ENCODE measurements around the gene KCTD21. TPM values are rescaled to one million over a fixed set of nuclear protein-coding genes. Genes with fewer than 3 reads are reported as not detected.

The KCTD21 gene
- total RNA-seq, 1 experiment from 2014 or later: 3.0 TPM

DNA sequence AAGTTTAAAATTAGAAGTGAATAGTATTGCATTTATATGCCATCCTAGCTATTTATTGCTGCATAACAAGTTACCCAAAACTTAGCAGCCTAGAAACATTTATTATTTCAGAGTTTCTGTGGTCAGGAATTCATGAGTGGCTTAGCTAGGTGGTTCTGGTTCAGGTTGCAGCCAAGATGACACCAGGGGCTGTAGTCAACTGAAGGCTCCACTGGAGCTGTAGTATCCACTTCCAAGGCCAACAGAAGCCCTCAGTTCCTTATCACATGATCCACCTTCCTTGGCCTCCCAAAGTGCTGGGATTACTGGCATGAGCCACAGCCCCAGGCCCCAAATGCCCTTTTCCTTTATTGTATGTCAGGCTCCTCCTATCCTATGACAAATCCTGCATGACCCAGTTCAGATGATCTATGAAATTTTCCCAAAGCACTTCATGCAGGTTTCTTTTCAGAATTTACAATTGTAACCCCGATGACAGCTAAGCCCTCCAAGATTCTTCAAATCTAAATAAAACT is 42.9 kb downstream of the KCTD21 start:
- Histone ChIP-seq H3K36me3 (ENCODE audit: control insufficient read depth in 1 of 2, insufficient read depth in 2 of 2, low read length in 2 of 2) (no peaks in the 10 kb centered on the region), H4K20me1 (ENCODE audit: insufficient read depth) (no peaks in the 10 kb centered on the region), H3K9me2 (ENCODE audit: insufficient read depth) (no peaks in the 10 kb centered on the region), H3K9me3 (ENCODE audit: control insufficient read depth in 1 of 2, insufficient read depth in 1 of 2, low read depth in 1 of 2, low read length in 2 of 2) (no peaks in the 10 kb centered on the region), H3K4me1 (ENCODE audit: control insufficient read depth in 1 of 2, insufficient read depth in 2 of 2, low read length in 2 of 2) (peaks cover 0 to under 1% of the 10 kb centered on the region in 2 experiments; a peak in 1 of 4 replicates), H2AFZ (ENCODE audit: low read depth, low read length, poor library complexity, severe bottlenecking) (no peak overlapping the region), H3K79me2 (ENCODE audit: insufficient read depth, low read length) (no peaks in the 10 kb centered on the region), H3K27ac (ENCODE audit: low read depth, low read length) (no peak overlapping the region), H3K9ac (ENCODE audit: low read length) (no peak overlapping the region), H3K4me3 (replicated peaks in 1 of 2; ENCODE audit: low read depth in 1 of 2, low read length in 2 of 2) (no peak overlapping the region), H3K4me2 (ENCODE audit: low read length) (no peak overlapping the region), H3K27me3 (ENCODE audit: insufficient read depth, low read length) (no peaks in the 10 kb centered on the region)
- CTCF ChIA-PET: no interaction called here
- intact Hi-C loops (cut with micrococcal nuclease): no loop called here
- POLR2A ChIA-PET: no interaction called here
- RAD21 ChIA-PET (ENCODE audit: low non-redundant PET in 1 of 2, low total read pairs in 2 of 2, uncharacterized antibody in 2 of 2, unreplicated experiment in 2 of 2): no interaction called here
- TF ChIP-seq, protein P1, sequence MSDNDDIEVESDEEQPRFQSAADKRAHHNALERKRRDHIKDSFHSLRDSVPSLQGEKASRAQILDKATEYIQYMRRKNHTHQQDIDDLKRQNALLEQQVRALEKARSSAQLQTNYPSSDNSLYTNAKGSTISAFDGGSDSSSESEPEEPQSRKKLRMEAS (IDR thresholded peaks at IDR 0.05): no peak
- TF ChIP-seq RAD21 (IDR thresholded peaks at IDR 0.05; ENCODE audit: low read depth): no peak
- TF ChIP-seq CBX3 (IDR thresholded peaks at IDR 0.05; ENCODE audit: low read depth): no peak
- TF ChIP-seq EZH2phosphoT487 (IDR thresholded peaks at IDR 0.05; ENCODE audit: borderline replicate concordance): no peak
- no peak for TF ChIP-seq JUND (IDR thresholded peaks at IDR 0.05)
- no peak for TF ChIP-seq FOSL1 (IDR thresholded peaks at IDR 0.05; ENCODE audit: low read depth)
- no peak for TF ChIP-seq ELF1 (IDR thresholded peaks at IDR 0.05; ENCODE audit: borderline replicate concordance, low read depth)
- TF ChIP-seq, protein P2, sequence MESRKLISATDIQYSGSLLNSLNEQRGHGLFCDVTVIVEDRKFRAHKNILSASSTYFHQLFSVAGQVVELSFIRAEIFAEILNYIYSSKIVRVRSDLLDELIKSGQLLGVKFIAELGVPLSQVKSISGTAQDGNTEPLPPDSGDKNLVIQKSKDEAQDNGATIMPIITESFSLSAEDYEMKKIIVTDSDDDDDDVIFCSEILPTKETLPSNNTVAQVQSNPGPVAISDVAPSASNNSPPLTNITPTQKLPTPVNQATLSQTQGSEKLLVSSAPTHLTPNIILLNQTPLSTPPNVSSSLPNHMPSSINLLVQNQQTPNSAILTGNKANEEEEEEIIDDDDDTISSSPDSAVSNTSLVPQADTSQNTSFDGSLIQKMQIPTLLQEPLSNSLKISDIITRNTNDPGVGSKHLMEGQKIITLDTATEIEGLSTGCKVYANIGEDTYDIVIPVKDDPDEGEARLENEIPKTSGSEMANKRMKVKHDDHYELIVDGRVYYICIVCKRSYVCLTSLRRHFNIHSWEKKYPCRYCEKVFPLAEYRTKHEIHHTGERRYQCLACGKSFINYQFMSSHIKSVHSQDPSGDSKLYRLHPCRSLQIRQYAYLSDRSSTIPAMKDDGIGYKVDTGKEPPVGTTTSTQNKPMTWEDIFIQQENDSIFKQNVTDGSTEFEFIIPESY (IDR thresholded peaks at IDR 0.05; ENCODE audit: extremely low read depth, insufficient replicate concordance, low read length): no peak
- no peak for TF ChIP-seq EGR1 (IDR thresholded peaks at IDR 0.05; ENCODE audit: low read depth)
- no peak for TF ChIP-seq ZNF274 (IDR thresholded peaks at IDR 0.05; ENCODE audit: low read depth, low read length)
- no peak for TF ChIP-seq ZFX (IDR thresholded peaks at IDR 0.05)
- TF ChIP-seq CEBPB (IDR thresholded peaks at IDR 0.05; ENCODE audit: low read depth): no peak
- no peak for TF ChIP-seq TCF7L2 (IDR thresholded peaks at IDR 0.05; ENCODE audit: borderline replicate concordance, extremely low read depth, insufficient read depth, insufficient read length)
- TF ChIP-seq, protein P3, sequence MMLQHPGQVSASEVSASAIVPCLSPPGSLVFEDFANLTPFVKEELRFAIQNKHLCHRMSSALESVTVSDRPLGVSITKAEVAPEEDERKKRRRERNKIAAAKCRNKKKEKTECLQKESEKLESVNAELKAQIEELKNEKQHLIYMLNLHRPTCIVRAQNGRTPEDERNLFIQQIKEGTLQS (IDR thresholded peaks at IDR 0.05): no peak
- no peak for TF ChIP-seq SIN3A (IDR thresholded peaks at IDR 0.05; ENCODE audit: low read depth)
- no peak for TF ChIP-seq POLR2AphosphoS5 (IDR thresholded peaks at IDR 0.05; ENCODE audit: low read depth, low read length)
- no peak for TF ChIP-seq YY1 (IDR thresholded peaks at IDR 0.05; ENCODE audit: extremely low read depth, insufficient replicate concordance, low read depth, low read length)
- TF ChIP-seq, protein P4, sequence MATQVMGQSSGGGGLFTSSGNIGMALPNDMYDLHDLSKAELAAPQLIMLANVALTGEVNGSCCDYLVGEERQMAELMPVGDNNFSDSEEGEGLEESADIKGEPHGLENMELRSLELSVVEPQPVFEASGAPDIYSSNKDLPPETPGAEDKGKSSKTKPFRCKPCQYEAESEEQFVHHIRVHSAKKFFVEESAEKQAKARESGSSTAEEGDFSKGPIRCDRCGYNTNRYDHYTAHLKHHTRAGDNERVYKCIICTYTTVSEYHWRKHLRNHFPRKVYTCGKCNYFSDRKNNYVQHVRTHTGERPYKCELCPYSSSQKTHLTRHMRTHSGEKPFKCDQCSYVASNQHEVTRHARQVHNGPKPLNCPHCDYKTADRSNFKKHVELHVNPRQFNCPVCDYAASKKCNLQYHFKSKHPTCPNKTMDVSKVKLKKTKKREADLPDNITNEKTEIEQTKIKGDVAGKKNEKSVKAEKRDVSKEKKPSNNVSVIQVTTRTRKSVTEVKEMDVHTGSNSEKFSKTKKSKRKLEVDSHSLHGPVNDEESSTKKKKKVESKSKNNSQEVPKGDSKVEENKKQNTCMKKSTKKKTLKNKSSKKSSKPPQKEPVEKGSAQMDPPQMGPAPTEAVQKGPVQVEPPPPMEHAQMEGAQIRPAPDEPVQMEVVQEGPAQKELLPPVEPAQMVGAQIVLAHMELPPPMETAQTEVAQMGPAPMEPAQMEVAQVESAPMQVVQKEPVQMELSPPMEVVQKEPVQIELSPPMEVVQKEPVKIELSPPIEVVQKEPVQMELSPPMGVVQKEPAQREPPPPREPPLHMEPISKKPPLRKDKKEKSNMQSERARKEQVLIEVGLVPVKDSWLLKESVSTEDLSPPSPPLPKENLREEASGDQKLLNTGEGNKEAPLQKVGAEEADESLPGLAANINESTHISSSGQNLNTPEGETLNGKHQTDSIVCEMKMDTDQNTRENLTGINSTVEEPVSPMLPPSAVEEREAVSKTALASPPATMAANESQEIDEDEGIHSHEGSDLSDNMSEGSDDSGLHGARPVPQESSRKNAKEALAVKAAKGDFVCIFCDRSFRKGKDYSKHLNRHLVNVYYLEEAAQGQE (IDR thresholded peaks at IDR 0.05; ENCODE audit: low read depth): no peak
- TF ChIP-seq POLR2A (IDR thresholded peaks at IDR 0.05; ENCODE audit: borderline replicate concordance, extremely low read depth, insufficient read depth, insufficient read length): no peak
- TF ChIP-seq EZH2 (IDR thresholded peaks at IDR 0.05): no peak
- no peak for ATAC-seq
- no TSS peak for BruUV-seq (replicated peaks)
- DNase-seq (ENCODE audit: low read depth, low spot score): no peak

Measured in HCT116 (cell line).